Stimulated activated CD4-positive, alpha-beta T cell treated with anti-CD3 and anti-CD28 coated beads, Interleukin-15, amount 100 ng/mL, for 48 hours (primary cell): Measurements from ENCODE around the gene PWP2.
A peak's percentile ranks its signal among the peaks of the same experiment; 100 is the strongest.
"Not testable (repeated sequence)": the region's sequence is repeated elsewhere in the genome, so short reads cannot be mapped to it uniquely, and the experiment has no call there.

Source experiments
- DNase-seq, 2 donors: peaks; one replicate each; pipeline ENCODE4 v3.0.0-alpha.2; 2020; ENCODE audit warnings: low read depth in 2 of 2

The PWP2 gene

GRCh38 chr21:44138039-44138438, 30.8 kb downstream of the PWP2 start:
- DNase-seq: peak in 1 of 2 donors; percentile 26

- not testable (repeated sequence) for DNase-seq
Observed at GRCh38 chr21:44139787-44140551, 32.8 kb downstream of the PWP2 start.

- DNase-seq: not testable (repeated sequence)
Observed at GRCh38 chr21:44140552-44140932, 33.3 kb downstream of the PWP2 start.

DNA sequence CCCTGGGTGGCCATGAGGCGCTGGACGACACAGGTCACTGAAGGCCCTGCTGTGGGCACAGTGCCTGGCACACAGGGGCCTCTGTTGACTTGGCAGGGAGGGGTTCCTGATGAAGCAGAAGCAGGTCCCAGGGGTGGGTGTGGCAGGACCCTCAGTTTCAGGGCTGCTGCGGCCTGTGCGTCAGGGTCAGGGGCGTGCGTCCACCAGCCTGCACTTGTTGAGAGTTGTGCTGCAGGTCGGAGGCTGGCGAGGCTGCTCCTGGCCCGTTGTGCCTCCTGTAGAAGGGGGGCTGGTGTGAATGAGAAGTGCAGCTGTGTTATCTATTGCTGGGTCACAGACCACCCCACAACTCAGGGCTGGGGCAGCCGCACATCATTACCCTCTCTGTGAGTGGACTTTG, 35.3 kb downstream of the PWP2 start:
- not testable (repeated sequence) for DNase-seq

DNA sequence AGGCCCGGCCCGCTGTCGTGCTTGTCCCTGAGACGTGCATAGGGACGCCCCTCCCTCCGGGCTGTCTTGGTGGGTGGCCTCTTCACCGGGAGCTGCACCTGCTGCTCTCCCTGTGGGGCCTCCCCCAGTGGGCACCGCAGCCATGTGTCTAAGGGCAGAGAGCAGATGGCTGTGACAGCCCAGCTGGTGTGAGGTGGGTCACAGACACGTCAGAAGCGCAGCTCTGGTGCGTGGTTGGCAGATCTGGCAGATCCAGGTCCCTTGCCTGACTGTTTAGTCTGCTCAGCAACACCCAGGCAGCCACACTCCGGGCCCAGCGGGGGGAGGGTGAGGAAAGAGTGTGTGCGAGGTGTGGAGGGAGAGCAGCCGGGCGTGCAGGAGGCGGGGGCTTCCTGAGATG, 36.2 kb downstream of the PWP2 start:
- DNase-seq: peak in 1 of 2 donors; percentile 15

DNA sequence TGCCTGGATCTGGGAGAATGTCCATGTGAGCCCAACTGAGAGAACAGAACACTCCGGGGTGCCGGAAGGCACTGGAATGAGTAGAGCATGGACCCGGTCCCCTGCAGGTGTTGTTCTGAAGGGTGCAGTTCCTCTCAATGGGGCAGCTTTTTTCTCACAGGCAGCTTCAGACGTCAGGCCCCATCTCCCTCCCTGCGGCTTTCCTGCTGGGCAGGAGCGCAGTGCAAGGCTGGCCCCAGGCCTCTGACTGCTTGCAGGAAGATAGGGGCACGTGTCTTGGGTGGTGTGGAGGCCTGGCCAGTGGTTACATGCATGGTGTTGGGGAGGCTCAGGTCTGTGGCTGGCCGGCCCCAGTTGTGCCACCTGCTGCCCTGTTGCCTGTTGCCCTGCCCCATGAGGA, 36.8 kb downstream of the PWP2 start:
- not testable (repeated sequence) for DNase-seq

GRCh38 chr21:44144784-44145602, 37.8 kb downstream of the PWP2 start:
- not testable (repeated sequence) for DNase-seq

GRCh38 chr21:44145616-44146015, 38.4 kb downstream of the PWP2 start:
- DNase-seq: not testable (repeated sequence)

DNA sequence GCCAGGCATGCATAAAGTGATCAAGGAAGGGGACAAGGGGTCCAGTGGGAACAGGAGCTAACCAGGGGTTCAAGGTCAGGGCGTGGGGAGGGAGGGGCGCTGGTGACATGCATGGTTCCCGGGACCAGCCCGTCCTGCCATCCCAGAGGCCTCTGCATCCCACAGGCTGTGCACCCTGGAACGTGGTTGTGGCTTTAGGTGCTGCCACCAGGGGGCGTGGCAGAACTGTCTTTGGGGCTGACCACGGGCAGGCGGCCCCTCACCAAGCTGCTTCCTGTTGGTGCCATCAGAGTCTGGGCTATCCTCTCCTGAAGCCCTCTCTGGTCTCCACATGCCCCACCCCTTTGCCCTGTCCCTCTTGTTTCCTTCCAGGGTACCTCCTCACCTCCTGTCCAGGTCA, 39.9 kb downstream of the PWP2 start:
- not testable (repeated sequence) for DNase-seq

- not testable (repeated sequence) for DNase-seq
Observed at GRCh38 chr21:44150255-44150654, 43.1 kb downstream of the PWP2 start.

GRCh38 chr21:44153214-44153888, 46.2 kb downstream of the PWP2 start:
- peak in 1 of 2 donors; percentile 27 for DNase-seq

GRCh38 chr21:44153889-44154228, 46.7 kb downstream of the PWP2 start:
- peak; percentile 59 to 61 for DNase-seq

GRCh38 chr21:44154816-44155230, 47.6 kb downstream of the PWP2 start:
- not testable (repeated sequence) for DNase-seq

GRCh38 chr21:44155231-44155993, 48.2 kb downstream of the PWP2 start:
- DNase-seq: peak in 1 of 2 donors; percentile 35

GRCh38 chr21:44155994-44156380, 48.8 kb downstream of the PWP2 start:
- DNase-seq: not testable (repeated sequence)

- DNase-seq: peak in 1 of 2 donors; percentile 13
Observed at GRCh38 chr21:44157439-44158081, 50.4 kb downstream of the PWP2 start.

DNA sequence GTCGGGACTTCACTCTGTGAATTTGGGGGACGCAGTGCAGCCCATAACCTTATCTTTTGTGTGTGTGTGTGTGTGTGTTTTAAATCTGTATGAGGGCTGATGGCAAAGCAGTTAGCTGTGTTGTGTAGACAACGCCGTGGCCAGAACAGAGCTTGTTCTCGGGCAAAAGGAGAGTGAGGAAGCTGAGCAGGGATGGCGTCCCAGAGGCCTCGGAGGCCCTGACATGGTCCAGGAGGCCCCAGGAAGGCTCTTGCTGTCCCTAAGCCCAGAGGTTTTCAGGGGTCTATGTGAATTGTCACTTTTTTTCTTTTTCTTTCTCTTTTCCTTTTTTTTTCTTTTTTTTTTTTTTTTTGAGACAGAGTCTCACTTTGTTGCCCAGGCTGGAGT, 50.9 kb downstream of the PWP2 start:
- DNase-seq: not testable (repeated sequence)

GRCh38 chr21:44159349-44160297, 52.4 kb downstream of the PWP2 start:
- DNase-seq: not testable (repeated sequence)

- not testable (repeated sequence) for DNase-seq
Observed at GRCh38 chr21:44160298-44160672, 53.1 kb downstream of the PWP2 start.

DNA sequence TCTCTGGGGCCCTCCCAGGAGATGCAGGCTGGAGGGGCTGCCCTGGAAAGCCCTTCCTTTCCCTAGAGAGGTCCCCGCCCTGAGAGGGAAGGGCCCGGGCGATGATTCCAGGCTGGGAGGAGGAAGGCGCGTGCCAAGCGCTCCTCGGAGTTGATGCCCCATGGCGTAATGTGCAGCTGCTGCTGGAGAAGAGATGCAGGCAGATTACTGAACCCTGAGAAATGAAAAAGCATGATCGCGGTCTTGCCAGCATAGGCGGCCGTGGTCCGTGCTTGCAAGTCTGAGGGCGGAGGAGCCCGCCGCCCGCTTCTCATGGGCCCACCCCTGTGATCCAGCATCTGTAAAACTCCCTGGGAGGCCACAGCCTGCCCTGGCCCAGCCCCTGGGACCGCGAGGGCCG, 53.6 kb downstream of the PWP2 start:
- DNase-seq: not testable (repeated sequence)
